Stimulated activated CD4-positive, alpha-beta T cell treated with anti-CD3 and anti-CD28 coated beads, Interleukin-15, amount 100 ng/mL, for 24 hours (primary cell): Measurements from ENCODE around the gene ANXA2.
"Not testable (repeated sequence)": the region's sequence is repeated elsewhere in the genome, so short reads cannot be mapped to it uniquely, and the experiment has no call there.

Experiments used
- DNase-seq: peaks from one replicate; pipeline ENCODE4 v3.0.0-alpha.2; 2020

The ANXA2 gene

GRCh38 chr15:60397772-60398445 lies at the start of gene ANXA2:
ANXA2 (minus strand) TSS chr15:60397986; CDS start chr15:60386075, 11,911 bp downstream.
- DNase-seq, result peak; percentile 87

DNA sequence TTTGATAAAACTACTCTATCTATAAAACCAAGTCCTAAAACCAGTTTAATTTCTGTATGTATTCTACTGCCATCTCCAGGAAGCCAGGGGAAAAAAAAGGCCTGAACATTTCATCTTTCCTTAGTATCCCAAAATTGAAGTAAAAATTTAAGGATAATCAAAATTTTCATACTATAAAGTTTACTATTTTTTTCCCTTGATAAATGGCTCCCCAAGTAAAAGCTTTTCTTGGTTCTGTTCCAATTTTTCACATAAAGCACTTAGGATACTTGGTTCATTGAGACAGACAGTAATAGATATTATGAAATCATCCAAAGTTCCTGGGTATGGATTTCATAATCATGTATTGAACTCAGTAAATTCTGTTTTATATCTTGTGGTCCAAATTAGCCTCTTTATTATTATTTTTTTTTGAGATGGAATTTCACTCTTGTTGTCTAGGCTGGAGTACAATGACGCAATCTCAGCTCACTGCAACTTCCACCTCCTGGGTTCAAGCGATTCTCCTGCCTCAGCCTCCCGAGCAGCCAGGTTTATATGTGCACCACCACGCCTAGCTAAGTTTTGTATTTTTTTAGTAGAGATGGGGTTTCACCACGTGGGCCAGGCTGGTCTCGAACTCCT lies 46.6 kb upstream of the ANXA2 start:
- no peak for DNase-seq

GRCh38 chr15:60442763-60443162 lies 45.0 kb upstream of the ANXA2 start:
- no peak for DNase-seq

DNA sequence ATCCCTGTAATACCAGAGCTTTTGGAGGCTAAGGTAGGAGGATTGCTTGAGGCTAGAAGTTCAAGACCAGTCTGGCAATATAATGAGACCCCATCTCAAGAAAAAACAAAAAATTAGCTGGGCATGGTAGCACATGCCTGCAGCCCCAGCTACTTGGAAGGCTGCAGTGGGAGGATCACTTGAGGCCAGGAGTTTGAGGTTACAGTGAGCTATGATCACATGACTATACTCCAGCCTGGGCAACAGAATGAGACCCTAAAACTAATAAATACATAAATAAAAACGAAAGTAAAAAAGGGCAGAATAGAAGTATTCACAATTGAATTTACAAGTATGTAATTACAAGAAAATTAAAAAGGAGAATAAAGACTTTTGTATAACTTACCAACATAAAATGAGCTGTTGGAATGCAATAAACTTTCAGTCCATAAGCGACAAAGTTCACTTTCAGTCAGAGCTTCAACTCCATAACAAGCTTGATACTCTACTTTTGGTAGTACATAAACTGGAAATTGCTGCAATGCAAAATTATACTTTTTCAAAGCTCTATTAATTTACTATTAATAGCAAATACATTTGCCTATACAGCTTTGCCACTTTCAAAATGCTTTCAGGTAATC lies 44.4 kb upstream of the ANXA2 start:
- DNase-seq, result no peak

- DNase-seq, result no peak
Observed at GRCh38 chr15:60441331-60441730, 43.5 kb upstream of the ANXA2 start.

- no peak for DNase-seq
Observed at GRCh38 chr15:60438646-60439045, 40.9 kb upstream of the ANXA2 start.

DNA sequence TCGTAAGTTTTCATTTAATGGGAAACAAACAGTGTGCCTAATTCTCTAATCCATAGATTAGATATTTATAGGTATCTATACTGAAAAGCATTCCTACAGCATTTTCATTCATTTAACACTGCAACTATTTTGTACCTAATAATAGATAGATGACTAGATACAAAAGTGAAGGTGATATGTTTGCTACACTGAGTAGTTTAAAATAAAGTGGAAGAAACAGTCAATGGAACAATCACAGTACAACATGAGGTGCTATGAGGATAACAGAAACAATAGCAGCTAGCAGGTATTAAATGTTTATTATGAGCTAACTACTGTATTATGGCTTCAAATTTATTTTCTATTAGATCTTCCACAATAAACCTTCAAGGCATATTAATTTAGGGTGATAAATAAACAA lies 31.1 kb upstream of the ANXA2 start:
- DNase-seq, result no peak

GRCh38 chr15:60426870-60427508 lies 29.2 kb upstream of the ANXA2 start:
- DNase-seq, result no peak

GRCh38 chr15:60425461-60425860 lies 27.7 kb upstream of the ANXA2 start:
- no peak for DNase-seq

GRCh38 chr15:60424006-60424405 lies 26.2 kb upstream of the ANXA2 start:
- no peak for DNase-seq

DNA sequence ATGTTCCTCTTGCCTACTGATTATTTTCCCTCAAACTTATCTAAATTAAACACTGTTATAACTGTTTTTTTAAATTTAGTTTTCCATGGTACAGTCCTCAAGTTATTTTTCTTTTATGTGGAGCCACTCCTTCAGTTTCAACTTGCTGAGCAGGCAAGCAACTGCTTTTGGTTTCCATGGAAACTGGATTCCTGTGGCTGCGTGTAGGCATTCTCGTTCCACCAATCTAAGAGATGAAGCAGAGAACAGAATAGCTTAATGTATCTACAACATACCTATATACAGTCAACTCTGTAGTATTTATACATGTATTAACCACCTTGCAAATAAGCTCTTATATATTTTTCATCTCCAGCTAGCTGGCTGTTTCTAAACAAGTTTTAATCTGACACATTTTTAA lies 25.8 kb upstream of the ANXA2 start:
- DNase-seq, result peak; percentile 9

DNA sequence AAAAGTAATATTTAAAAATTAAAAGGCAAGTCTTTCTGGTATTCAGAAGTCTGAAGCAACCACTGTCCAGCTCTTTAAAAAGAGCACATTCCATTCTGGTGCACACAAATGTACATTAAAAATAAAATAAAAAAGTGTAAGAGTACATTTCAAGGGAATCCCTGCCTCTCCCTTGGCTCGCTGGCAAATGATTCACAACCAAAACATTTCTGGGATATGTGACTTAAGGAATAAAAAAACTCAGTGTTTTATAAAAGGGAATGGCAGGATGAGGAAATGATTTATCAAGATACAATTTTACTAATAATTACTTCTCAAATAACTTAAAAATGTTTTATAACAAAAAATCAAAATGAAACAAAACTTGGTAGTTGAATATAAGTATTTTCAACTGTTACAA lies 23.8 kb upstream of the ANXA2 start:
- no peak for DNase-seq

DNA sequence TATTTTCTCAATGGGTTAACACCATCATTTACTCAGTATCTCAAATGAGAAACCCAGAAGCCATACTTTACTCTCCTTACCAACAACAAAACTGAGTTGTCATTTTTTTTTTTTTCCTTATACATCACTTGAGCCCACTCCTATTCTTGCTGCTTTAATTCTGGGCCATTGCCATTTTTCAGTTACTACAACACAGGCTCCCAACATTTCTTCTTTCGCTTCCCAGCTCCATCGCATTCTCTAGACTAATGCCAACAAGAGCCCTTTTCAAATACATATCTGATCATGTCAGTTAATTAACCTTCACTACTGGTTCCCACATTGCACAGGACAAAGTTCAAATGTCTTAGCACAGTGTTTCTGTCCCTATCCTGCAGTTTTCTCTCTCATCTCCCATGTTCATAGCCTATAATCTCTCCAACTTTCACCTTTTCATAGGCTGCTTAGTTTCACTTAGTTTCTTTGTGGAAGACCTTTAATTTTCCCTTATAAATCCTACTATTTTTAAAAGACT lies 22.5 kb upstream of the ANXA2 start:
- no peak for DNase-seq

GRCh38 chr15:60419753-60420152 lies 22.0 kb upstream of the ANXA2 start:
- DNase-seq, result no peak

GRCh38 chr15:60418096-60418495 lies 20.3 kb upstream of the ANXA2 start:
- DNase-seq, result no peak

GRCh38 chr15:60417112-60417511 lies 19.3 kb upstream of the ANXA2 start:
- no peak for DNase-seq

DNA sequence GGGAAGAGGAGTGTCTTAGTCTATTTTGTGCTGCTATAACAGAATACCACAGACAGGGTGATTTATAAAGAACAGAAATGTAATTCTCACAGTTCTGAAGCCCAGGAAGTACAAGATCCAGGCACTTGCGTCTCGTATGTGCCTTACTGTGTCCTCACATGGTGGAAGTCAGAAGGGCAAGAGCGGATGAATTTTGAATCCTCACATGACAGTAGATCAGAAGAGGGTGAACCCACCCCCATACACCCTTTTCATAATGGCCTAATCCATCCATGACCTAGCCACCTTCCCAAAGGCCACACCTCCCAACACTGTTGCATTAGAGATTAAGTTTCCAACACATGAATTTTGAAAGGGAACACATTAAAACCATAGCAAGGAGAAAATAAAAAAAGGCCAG lies 18.7 kb upstream of the ANXA2 start:
- no peak for DNase-seq

DNA sequence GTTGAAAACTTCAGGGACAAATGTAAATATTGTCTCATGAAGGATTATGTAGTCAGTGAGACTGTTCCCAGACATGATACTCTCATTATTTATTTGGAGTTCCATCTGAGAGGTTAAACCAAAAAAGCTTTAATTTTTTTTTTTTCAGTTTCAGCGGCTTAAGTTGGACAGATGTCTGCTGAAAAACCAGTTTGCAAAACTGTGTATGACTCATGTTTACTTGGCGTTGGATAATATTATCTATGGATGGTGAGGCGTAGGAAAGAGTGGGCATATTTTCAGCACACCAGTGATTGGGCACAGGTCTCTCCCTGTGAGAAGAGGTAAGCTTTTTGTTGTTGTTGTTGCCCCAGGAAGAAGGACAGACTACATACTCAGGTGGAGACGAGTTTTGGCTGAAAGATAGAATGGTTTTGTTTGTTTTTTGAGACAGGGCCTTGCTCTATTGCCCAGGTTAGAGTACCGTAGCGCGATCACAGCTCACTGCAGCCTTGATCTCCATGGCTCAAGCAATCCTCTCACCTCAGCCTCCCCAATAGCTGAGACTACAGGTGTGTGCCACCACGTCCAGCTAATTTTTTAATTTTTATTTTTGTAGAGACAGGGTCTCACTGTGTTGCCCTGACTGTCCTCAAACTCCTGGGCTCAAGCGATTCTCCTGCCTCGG lies 16.4 kb upstream of the ANXA2 start:
- DNase-seq, result no peak

GRCh38 chr15:60413231-60413824 lies 15.5 kb upstream of the ANXA2 start:
- DNase-seq, result no peak

DNA sequence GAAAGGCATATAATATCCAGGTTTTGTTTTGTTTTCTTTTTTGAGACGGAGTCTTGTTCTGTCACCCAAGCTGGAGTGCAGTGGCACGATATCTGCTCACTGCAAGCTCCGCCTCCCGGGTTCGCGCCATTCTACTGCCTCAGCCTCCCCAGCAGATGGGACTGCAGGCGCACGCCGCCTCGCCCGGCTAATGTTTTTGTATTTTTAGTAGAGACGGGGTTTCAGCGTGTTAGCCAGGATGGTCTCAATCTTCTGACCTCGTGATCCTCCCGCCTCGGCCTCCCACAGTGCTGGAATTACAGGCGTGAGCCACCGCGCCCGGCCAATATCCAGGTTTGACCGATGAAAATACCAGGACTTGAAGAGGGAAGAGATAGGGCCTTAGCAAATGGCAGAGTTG lies 15.0 kb upstream of the ANXA2 start:
- not testable (repeated sequence) for DNase-seq

DNA sequence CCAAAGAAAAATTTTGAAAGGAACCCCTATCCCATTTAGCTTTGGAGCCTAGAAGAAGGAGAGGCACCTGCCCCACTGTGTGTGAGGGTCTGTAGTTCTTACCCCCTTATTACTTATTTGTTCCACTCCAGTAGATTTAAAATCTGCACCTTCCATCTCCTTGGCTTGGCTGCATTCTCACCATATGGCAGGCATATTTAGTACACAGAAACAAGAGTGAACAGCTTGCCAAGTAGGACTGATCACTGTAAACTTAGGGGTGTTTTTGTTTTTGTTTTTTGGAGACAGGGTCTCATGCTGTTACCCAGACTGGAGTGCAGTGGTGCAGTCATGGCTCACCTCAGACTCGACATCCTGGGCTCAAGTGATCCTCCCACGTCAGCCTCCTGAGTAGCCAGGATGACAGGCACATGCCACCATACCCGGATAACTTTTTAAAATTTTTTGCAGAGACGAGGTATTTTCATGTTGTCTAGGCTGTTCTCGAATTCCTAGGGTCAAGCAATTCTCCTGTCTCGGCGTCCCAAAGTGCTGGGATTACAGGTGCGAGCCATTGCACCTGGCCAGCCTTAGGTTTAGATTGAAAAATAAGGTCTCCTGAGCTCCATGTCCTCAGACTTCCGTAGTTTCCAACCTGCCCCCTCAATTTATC lies 14.1 kb upstream of the ANXA2 start:
- DNase-seq, result no peak

GRCh38 chr15:60410350-60410749 lies 12.6 kb upstream of the ANXA2 start:
- not testable (repeated sequence) for DNase-seq
